ENCODE measurements around the gene SDCBP2.

Gene SDCBP2

DNA sequence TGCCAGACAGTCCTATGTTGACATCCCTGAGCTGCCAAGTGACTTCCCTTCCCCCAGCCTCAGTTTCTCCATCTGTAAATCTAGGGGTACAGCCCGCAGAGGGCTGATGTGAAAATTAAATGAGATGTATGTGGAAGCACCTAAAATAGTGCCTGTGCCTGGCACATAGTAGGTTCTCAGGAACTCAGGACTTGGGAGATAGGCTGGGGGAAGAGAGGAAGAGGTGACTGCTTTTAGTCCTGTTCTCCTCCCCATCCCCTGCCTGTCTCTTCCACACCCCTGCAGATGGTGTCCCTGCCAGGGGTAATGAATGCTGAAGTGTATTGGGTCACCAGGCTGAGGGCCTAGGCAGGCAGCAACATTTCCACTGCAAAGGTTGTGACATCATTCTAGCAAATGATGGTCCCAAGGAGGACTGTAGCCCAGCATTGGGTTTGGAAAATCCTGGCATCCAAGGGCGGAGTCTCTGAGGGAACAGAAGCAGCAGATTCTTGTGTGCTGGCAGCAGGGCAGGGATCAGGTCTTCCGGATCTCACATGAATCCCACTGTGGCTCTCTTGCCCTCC lies 61.0 kb downstream of the SDCBP2 start:
- no peak for DNase-seq

- no peak for DNase-seq
These were observed 61.8 kb downstream of the SDCBP2 start for GRCh38 chr20:1267161-1267560.

DNA sequence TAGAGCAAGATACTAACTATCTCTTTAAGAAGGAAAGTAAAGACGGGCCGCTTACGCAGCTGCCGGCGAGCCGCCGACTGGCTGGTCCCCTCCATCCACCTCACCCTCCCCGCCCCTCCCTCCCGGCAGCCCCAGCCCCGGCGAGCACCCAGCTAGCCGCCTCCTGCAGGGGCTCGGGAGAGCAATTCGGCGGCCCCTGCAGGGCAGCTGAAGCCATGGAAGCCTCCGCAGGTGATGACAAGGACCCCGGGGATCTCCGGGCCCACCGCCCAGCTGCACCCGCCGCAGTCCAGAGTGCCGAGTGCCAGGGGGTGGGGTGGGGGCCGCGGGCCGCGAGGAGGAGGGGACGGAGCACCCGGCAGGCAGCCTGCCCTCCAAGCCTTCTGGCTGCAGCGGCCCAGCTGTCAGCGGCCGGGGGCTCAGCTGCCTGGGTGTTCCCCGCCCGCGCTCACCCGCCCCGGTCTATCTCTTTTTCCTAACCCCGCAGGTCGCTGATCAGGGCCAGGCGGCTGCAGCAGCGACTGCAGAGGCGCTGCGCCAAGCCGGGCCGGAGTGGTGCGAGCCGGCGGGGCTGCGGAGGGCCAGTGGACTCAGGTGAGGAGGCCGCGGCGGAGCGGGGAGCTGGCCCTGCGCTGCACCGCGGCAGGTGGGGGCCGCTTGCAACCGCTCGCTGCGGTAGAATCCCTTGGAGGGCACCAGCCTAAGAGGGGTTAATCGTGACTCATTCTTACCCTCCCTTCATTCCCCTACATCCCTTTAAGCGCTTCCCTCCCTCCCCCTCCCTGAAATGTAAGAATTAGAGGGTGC lies 62.6 kb downstream of the SDCBP2 start, which contains the start of gene SNPH:
Gene SNPH, plus strand, starts transcription at position 128 of the 807 bp plus-strand sequence. CDS start 29,946 bp downstream, outside the sequence.
- DNase-seq: peak; percentile 60

- DNase-seq: no peak
These were observed 63.1 kb downstream of the SDCBP2 start for GRCh38 chr20:1265916-1266166.

DNA sequence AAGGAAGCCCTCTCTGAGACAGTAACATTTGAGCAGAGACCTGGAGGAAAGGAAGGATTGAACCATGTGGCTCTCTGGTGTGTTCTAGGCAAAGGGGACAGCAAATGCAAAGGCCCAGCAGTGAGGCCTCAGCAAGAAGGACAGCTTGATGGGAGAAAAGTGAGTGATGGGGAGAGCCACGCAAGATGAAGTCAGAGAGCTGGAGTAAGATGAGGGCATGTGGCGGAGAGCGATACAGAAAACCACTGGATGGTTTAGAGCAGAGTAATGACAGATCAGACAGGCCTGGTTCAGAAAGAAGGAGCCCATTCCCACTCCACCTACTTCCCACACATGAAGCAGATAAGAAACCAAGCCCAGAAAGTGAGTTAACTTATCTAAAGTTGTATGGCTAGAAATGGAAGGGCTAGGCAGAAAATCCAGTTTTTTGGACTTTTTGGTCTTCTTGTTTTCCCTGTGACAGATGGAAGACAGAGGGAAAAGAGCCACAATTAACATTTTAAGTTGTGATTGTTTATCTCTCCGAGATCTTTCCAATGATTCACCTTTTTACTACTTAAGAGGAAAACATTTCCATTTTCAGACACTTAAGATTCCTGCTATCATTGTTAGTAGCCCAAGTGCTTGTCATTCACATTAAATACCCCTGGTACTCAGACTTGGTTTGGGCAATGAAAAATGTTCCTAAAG lies 63.6 kb downstream of the SDCBP2 start:
- no peak for DNase-seq

- no peak for DNase-seq
These were observed 64.2 kb downstream of the SDCBP2 start for GRCh38 chr20:1264727-1265126.

- DNase-seq: no peak
These were observed 65.1 kb downstream of the SDCBP2 start for GRCh38 chr20:1263853-1264252.
